MM.1S (cell line): Measurements from ENCODE around the gene ALPP.

Source experiments
- CTCF ChIP-seq: fragments of 300-600 bp; sonication (generic); IDR thresholded peaks from 2 replicates; pipeline ENCODE4 v1.5.1; 2016; ENCODE audit warnings: antibody characterized with exemption, low read length, mixed read lengths
- EZH2 ChIP-seq: fragments of 300-600 bp; sonication (generic); optimal IDR thresholded peaks from 2 replicates; pipeline ENCODE3; 2017; ENCODE audit warnings: low read depth, mild to moderate bottlenecking, antibody characterized with exemption, low read length, mixed read lengths

GRCh38 chr2:232382331-232383225, 4.0 kb downstream of the ALPP start:
- TF ChIP-seq EZH2 = no peak
- no peak for TF ChIP-seq CTCF
